ENCODE measurements around the gene HBG1.

HBG1 gene

DNA sequence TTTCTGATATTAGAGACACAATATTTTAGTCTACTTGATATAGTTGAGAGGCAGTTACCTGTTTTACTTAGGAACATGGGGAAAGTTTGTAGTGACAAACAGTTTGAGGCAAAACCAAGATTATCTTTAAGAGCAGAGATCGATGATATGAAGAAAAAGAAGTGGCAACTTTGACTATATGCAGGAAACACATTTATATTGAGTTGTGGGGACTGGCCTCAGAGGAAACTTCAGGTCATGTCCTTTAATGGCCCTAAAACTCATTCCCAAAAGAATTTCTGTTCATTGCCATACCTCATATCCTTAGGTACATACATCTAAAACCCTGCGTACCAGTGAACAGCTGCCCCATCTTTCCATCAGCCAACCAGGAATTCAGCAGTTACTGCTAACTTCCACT is 4.5 kb downstream of the HBG1 start:
- no peak for DNase-seq

DNA sequence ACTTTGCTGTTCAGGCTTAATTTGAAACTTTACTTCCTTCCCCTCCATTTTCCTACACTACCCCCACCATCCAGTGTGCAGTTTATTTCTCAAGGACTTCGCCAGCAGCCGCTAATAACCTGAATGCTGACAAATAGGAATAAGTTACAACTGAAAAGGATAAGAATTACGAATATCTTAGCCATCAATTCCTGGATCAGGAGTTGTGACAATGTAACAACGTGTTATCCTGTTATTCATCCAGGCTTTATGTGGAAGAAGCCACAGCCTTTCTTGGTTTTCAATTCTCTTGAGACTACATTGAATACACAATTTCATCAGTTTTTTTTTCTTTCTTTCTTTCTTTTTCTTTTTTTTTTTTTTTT is 5.9 kb downstream of the HBG1 start:
- DNase-seq: no peak

DNA sequence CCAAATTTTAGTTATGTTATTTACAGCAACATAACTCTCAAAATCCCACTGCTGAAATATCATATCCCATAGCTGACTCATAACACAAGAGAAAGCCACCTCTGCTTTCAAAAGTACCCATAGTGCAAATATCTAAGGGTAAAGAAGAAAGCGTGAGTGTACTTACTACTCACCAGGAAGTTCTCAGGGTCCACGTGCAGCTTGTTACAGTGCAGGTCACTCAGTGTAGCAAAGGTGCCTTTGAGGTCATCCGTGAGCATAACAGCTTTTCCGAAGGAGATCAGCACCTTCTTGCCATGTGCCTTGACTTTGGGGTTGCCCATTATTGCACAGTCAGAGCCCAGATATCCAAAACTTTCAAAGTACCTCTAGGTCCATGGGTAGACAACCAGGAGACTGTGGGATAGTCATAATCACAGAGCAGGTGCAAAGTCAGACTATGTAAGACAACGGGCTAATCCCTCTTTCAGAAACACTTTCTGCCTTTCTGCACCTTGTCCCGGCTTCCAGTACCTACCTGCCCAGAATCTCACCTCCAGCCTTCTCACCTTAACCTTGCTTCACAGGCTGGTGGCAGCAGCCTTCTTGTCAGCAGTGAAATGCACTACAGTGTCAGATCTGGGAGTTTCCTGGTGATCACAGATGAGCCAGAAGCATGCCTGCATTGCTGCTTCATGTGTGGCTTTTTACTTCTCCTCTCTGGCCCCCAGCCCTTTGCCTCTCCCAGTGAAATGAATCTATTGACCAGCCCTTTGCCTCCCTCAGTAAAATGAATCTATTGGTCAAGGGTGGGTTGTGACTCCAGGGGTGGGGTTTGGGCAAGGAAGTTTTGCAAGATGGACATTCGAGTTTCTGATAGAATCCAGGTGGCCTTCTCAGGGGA is 6.5 kb downstream of the HBG1 start:
- DNase-seq: no peak

DNA sequence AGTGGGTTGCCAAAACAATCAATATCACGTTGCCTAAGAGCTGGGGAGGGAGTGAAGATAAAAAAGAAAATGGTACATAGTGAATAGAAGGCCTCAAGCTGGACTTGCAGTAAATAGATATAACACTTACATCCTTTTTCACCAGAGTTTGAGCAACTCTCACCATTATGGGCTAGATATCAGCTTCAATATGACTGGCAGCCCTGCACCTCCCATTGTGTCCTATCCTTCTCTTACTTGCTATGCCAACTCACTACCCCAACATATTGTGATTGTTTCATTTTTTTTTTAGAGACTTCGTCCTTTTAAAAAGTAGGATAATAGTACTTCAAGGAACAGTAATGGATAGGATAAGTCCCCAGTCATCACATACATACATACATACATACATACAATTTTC is 7.4 kb downstream of the HBG1 start:
- no peak for DNase-seq

DNA sequence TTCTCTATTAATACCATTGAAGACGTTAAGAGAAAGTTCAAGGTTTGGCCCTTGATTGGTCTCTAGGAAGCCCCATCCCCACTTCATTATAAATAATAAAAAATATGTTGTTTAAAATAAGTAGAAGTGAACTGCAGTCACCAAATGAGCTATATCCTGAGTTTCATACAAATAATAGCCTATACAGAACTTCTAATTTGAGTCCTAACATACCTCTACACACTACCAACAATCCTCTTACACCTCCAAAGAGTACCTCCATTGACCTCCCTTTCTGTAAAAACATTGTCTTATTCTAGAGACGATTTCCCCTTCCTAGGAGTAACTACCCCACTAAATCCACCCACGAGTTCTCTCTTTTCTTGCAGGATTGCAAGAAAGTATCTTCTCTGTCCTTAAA is 8.2 kb downstream of the HBG1 start:
- no peak for DNase-seq

DNA sequence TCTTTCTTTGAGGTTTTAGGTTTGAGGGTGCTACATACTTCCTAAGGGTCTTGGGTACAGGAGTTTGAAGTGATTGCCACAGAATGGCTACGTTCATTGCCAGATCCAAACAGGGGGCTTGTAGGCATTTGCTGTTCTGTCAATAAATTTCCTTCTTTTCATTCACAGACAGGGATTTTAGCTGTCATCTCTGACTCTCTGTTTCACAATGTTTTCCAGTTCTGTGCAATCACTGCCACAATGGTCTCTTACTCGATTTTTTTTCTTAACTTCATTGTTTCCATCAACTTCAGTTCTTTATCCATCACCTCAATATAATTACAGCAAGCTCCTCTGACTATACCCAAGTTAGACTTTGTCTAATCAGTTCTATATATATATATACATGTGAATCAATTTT is 9.2 kb downstream of the HBG1 start:
- no peak for DNase-seq

DNA sequence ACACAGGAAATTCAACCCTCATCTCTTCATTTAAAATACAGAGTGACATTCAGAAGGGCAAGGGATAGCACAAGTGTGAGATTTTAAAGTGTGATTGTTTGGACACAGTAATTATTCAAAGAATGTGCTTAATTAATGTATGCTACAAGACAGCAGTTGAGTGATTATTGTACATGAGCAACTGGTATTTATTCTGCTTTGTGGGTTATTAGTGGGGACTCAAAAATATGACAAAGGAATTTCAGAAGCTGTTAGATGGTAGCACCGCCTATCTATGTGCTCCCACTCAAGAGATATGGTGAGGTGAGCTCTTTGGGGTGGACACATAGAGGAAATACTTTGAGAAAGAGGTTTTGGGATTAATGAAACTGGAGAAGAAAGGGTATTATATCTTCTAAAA is 9.6 kb downstream of the HBG1 start:
- DNase-seq: no peak

DNA sequence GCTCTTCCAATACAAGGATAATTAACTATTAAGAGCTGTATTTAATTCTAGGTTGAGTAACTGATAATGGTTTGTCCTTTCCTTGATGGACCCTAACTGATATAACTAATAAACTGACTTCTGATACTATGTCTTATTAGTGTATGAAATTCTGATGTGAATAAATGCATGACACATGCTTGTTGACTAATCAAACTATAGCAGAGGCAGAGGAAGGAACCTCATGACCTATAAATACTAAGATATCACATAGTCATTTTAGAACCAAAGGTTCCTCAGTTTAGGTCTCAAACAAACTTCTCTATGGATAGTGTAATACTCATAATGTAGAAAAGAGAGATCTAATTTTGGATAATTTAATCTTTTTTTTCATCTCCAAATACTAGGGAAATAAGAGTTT is 10.6 kb downstream of the HBG1 start:
- DNase-seq: no peak

DNA sequence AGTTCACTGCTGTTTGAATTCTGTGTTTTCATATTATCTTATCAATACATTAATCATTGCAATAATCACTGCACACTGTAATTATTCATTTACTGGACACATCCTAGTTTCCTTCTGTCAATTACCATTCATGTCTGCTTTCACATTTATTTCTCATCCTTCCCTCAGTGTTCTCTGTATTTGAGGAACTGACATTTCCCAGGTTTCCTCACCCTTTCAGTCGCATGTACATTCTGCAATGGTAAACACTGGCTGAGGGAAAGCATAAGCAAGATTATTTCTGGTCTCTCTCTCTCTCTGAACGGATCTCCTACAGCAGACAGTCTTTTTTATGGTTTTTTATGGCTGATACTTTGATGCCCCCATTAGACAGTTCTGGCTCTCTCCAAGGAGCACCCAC is 11.2 kb downstream of the HBG1 start:
- no peak for DNase-seq

DNA sequence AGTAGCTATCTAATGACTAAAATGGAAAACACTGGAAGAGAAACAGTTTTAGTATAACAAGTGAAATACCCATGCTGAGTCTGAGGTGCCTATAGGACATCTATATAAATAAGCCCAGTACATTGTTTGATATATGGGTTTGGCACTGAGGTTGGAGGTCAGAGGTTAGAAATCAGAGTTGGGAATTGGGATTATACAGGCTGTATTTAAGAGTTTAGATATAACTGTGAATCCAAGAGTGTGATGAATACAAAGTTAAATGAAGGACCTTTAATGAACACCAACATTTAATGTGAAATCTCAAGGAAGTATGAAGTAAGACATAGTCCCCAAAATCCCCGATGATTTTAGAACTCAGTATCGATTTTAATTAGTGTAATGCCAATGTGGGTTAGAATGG is 12.2 kb downstream of the HBG1 start:
- DNase-seq: no peak

DNA sequence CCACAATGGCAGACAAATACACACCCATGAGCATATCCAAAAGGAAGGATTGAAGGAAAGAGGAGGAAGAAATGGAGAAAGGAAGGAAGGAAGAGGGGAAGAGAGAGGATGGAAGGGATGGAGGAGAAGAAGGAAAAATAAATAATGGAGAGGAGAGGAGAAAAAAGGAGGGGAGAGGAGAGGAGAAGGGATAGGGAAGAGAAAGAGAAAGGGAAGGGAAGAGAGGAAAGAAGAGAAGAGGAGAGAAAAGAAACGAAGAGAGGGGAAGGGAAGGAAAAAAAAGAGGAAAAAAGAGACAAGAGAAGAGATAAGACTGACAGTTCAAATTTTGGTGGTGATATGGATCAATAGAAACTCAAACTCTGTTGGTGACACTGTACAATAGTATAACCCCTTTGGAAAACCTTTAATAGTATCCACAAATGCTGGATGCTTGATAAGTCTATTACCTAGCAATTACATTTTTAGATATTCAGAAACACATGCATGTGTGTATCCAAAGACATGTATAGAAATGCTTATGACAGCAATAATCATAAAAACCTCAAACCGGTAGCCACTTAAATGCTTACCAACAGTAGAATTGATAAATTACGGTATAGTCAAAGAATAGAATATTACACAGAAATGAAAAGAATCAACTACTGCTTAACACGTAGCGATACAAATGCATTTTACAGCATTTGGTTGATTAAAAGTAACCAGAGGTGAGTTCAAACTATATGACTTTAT is 14.1 kb downstream of the HBG1 start:
- no peak for DNase-seq

DNA sequence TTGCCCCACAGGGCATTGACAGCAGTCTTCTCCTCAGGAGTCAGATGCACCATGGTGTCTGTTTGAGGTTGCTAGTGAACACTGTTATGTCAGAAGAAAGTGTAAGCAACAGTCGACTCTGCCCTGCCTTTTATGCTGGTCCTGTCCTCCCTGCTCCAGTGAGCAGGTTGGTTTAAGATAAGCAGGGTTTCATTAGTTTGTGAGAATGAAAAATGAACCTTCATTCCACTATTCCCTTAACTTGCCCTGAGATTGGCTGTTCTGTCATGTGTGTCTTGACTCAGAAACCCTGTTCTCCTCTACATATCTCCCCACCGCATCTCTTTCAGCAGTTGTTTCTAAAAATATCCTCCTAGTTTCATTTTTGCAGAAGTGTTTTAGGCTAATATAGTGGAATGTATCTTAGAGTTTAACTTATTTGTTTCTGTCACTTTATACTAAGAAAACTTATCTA is 15.2 kb downstream of the HBG1 start, which contains the start of gene HBD:
HBD (minus strand) TSS at position 103 of the 454 bp plus-strand sequence; CDS start at position 53, 50 bp downstream.
- no peak for DNase-seq

DNA sequence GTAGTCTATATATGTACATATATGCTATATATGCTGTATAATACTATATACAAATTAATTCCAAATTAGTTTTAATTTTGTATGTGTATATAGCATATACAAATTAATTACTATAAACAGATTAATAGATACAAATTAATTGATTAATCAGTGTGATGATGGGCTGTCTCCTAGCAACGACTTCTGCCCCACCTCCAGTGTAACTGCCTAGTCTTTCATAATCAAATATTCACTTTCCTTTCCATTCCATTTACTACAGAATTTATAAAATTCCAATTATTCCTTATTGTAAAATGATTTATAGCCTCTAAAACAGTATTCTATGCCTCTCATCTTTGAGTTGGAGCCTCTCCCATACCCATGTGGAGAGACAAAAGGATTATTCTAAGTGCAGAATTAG is 16.4 kb downstream of the HBG1 start:
- DNase-seq: no peak

DNA sequence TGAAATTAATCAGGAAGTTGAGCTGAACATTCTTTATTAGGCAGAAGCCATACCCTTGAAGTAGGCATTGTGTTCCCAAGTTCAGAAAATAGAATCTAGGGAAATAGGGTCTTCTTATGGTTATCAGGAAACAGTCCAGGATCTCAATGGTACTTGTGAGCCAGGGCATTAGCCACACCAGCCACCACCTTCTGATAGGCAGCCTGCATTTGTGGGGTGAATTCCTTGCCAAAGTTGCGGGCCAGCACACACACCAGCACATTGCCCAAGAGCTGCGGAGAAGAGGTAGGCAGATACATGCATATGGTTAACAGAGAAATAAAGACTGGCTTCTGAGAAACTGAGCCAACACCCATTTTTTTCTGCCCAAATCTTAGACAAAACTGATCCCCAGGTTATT is 16.8 kb downstream of the HBG1 start:
- no peak for DNase-seq

DNA sequence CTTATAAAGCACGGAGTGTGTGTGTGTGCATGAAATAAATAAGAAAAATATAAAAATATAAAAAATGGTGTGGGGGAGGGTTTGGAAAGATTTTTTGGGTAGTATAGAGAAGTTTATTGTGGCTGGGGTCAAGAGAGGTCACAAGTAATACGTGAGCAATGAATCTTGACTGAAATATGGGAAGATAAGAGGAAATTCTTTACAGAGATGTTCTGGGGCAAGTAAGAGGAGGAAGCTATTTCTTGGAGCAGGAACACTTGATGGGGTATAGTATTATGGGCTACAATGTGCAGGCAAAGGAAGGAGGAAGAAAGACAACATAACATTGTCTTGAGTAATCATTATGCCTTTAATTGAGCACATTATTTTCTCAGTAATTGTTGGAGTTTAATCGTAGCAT is 17.5 kb downstream of the HBG1 start:
- no peak for DNase-seq

DNA sequence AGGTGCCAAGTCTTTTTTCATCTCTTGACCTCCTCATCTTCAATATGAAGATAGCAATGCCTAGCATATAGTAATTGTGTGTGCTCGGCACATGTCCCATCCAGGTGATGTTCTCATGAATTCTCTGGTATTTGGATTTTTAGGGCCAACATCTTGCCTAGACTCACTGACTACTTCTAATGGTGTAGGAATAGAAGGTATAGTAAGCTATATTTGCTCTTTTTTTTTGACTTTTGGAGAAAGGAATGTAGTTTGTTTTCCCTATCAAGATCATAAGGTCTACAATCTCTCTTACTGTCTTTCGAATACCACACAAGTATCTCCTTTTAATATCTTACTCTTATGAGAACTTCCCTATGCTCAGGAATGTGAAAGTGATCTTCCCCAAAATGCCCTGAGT is 18.5 kb downstream of the HBG1 start:
- no peak for DNase-seq

DNA sequence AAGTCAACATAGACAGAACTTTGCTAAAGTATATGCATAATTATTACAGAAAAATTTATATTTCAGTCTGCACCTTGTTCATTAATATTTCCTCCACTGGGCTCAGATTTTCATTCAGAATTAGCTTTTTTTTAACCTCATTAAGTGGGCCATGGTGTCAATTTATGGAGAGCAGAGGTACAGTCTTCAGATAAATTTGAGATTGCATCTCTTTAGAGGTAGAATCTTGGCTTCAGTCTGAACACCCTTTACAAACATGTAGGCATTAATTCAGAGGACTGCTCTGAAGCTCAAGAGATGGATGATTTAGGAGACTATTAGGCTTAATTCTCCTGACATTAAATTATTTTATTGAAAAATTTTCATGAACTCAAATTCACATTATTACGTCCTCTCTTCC is 19.4 kb downstream of the HBG1 start:
- no peak for DNase-seq

DNA sequence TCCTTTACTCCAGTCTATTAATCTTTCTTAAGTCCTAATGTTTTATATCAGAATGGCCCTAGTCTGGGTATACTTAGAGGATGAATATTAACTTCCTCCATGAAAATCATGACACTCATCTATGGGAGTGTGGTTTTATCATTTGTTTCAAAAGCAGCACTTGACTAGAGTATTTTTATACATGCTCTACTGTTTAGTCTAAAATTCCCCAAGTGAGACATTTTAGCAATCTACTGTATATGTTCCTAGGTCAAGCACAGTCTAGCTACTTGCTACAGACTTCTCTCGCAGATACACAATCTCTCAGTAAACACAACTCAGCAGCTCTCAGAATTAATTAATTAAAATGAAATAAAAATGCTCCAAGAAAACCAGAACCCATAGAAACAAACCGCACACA is 19.9 kb downstream of the HBG1 start:
- no peak for DNase-seq

DNA sequence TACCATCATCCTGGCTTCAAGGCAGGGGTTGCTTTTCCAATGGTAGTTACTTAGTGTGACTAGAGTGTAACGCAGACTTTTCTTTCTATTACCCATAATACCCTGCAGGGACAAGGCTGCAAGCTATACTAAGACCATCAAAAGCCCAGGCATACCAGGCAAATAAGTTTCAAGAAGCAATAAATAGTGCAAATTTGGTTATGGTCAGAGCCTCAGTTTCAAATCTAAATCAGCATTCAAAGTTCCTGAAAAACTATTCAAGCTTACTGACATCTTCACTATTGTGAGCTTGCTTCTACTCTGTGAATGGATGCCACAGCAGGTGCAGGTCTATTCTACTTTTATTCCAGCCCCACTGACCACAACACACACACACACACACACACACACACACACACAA is 20.3 kb downstream of the HBG1 start:
- DNase-seq: no peak

DNA sequence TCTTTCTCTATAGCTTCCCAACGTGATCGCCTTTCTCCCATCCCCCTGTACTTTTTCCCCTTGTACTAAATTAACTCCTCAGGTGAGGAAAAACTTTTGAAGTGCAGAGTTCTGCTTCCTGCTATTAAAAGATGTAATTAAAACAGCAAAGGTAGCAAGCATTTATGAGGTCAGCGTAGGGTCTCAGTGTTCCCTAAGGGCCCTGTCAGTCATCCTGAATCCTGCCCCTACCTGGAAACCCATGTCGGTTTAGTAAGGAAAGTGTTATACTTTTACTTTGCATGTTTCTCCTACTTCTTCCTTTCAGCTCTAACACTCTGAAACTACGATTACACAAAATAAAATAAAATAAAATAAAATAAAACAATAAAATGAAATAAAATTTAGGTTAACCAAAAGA is 21.5 kb downstream of the HBG1 start:
- DNase-seq: no peak

DNA sequence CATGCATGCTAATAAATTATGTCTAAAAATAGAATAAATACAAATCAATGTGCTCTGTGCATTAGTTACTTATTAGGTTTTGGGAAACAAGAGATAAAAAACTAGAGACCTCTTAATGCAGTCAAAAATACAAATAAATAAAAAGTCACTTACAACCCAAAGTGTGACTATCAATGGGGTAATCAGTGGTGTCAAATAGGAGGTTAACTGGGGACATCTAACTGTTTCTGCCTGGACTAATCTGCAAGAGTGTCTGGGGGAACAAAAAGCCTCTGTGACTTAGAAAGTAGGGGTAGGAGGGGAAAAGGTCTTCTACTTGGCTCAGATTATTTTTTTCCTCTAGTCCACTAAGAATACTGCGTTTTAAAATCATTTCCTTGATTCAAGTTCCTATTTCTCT is 22.0 kb downstream of the HBG1 start:
- no peak for DNase-seq

DNA sequence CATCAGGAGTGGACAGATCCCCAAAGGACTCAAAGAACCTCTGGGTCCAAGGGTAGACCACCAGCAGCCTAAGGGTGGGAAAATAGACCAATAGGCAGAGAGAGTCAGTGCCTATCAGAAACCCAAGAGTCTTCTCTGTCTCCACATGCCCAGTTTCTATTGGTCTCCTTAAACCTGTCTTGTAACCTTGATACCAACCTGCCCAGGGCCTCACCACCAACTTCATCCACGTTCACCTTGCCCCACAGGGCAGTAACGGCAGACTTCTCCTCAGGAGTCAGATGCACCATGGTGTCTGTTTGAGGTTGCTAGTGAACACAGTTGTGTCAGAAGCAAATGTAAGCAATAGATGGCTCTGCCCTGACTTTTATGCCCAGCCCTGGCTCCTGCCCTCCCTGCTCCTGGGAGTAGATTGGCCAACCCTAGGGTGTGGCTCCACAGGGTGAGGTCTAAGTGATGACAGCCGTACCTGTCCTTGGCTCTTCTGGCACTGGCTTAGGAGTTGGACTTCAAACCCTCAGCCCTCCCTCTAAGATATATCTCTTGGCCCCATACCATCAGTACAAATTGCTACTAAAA is 22.8 kb downstream of the HBG1 start, which contains the start of gene HBB:
HBB (minus strand) TSS at position 340 of the 579 bp plus-strand sequence; CDS start at position 290, 50 bp downstream.
- no peak for DNase-seq

DNA sequence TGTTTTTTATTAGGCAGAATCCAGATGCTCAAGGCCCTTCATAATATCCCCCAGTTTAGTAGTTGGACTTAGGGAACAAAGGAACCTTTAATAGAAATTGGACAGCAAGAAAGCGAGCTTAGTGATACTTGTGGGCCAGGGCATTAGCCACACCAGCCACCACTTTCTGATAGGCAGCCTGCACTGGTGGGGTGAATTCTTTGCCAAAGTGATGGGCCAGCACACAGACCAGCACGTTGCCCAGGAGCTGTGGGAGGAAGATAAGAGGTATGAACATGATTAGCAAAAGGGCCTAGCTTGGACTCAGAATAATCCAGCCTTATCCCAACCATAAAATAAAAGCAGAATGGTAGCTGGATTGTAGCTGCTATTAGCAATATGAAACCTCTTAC is 24.2 kb downstream of the HBG1 start:
- no peak for DNase-seq

All from GOT3 (cell line).